HEK293T (cell line): ENCODE results near the gene CLIC4.

ENCODE experiments used
- ARNT ChIP-seq: fragments of 450-650 bp; IDR thresholded peaks from 2 replicates; pipeline ENCODE4 v1.6.1; 2017; ENCODE audit warnings: mild to moderate bottlenecking
- BHLHE40 ChIP-seq: fragments of 450-650 bp; IDR thresholded peaks from 2 replicates; pipeline ENCODE4 v1.6.1; 2016; ENCODE audit warnings: mild to moderate bottlenecking, moderate library complexity, borderline replicate concordance
- ELF4 ChIP-seq: fragments of 450-650 bp; IDR thresholded peaks from 2 replicates; pipeline ENCODE4 v1.6.1; 2017; ENCODE audit warnings: antibody characterized with exemption
- FOXA1 ChIP-seq: fragments of 450-650 bp; IDR thresholded peaks from 2 replicates; pipeline ENCODE4 v1.6.1; 2016; ENCODE audit warnings: mild to moderate bottlenecking
- FOXM1 ChIP-seq: fragments of 450-650 bp; IDR thresholded peaks from 2 replicates; pipeline ENCODE4 v1.6.1; 2017; ENCODE audit warnings: mild to moderate bottlenecking, borderline replicate concordance
- HDGF ChIP-seq: fragments of 450-650 bp; IDR thresholded peaks from 2 replicates; pipeline ENCODE4 v1.6.1; 2017; ENCODE audit warnings: antibody characterized with exemption, borderline replicate concordance
- L3MBTL2 ChIP-seq: fragments of 450-650 bp; conservative IDR thresholded peaks from 2 replicates; pipeline ENCODE4 v1.6.1; 2016; ENCODE audit warnings: mild to moderate bottlenecking
- LEF1 ChIP-seq: fragments of 450-650 bp; IDR thresholded peaks from 2 replicates; pipeline ENCODE4 v1.6.1; 2017; ENCODE audit warnings: mild to moderate bottlenecking, borderline replicate concordance
- SP1 ChIP-seq: fragments of 450-650 bp; IDR thresholded peaks from 2 replicates; pipeline ENCODE4 v1.6.1; 2017
- SUZ12 ChIP-seq: fragments of 450-650 bp; IDR thresholded peaks from 2 replicates; pipeline ENCODE4 v1.6.1; 2016; ENCODE audit warnings: mild to moderate bottlenecking
- TARDBP ChIP-seq: fragments of 450-650 bp; IDR thresholded peaks from 2 replicates; pipeline ENCODE4 v1.6.1; 2016

DNA sequence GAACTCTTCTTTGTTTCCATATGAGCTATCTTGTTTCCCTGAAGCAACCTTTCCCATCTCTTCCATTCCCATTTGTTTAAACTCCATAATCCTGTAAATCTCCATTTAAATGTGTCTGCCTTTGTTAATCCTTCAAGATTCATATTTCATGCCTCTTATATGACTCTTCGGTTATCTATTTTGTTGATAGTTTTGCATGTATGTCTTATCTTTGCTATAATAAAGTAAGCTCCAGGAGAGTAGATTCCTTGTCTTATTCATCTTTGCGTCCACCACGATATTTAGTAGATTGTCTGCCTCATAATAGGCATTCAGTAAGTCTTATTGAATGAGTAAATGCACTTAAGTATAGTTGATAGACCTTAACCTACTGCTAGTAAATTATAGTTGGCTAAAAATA, 18.4 kb downstream of the CLIC4 start:
- TF ChIP-seq SP1 = no peak
- no peak for TF ChIP-seq BHLHE40
- no peak for TF ChIP-seq HDGF
- TF ChIP-seq ELF4 = no peak
- TF ChIP-seq FOXA1 = no peak
- TF ChIP-seq FOXM1 = no peak
- TF ChIP-seq L3MBTL2 = no peak
- TF ChIP-seq LEF1 = no peak
- no peak for TF ChIP-seq SUZ12
- no peak for TF ChIP-seq ARNT
- no peak for TF ChIP-seq TARDBP
